GM19455 (cell line): ENCODE data around the gene ATPAF2.
"Not testable (repeated sequence)": the region's sequence is repeated elsewhere in the genome, so short reads cannot be mapped to it uniquely, and the experiment has no call there.

ENCODE experiments used
- ATAC-seq: cut with Tn5 transposase; IDR thresholded peaks from one replicate; pipeline ENCODE4 v1.9.1; 2021; ENCODE audit not compliant: unreplicated experiment

Gene ATPAF2

DNA sequence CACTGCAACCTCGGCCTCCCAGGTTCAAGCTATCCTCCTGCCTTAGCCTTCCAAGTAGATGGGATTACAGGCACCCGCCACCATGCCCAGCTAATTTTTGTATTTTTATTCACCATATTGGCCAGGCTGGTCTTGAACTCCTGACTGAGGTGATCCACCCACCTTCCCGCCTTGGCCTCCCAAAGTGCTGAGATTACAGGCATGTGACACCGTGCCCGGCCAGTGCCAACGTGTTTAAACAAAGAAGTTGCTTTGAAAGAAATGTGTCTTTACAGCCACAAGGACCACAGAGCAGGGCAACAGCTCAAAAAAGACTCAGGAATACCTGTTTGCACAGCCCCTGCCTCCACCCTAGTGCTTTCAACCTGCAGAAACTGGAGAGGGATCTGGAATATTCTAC lies 25.0 kb downstream of the ATPAF2 start:
- ATAC-seq, result no peak

GRCh38 chr17:18011286-18011685 lies 27.7 kb downstream of the ATPAF2 start:
- ATAC-seq, result no peak

DNA sequence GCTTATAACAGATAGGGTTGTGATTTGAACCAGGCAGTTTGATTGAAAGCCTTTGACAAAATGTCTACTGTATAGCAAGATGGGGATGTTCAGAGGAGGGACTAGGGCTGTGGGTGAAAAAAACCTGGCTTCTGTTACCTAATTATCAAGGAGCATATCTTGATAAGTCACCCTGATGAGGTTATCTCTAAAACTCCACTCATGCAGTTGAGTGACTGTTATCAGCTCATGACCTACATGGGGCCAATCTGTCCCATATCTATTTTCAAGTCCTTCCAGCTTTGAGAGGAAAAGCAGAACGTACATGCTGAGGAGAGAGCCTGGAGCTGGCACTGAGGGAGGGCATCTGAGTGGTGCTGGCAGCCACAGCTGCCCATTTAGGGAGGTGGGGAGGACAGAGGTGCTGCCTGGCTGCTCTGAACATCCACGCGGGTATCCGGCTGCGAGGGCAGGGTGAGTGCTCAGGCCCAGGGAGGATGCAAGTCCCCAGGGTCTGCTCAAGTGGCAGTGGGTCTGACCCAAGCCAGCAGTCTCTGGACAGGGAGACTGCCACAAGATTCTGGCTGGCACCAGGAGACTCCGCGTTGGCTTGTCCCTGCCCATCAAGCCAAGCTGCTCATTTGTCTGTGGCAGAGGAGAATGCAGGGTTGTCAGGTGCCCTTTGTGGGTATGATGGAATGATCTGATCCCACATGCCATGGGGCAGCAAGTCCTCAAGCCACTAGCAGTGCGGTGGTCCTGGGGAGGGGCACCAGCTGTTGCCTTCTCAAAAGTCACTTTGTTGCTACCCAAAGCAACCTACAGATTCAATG lies 29.2 kb downstream of the ATPAF2 start:
- no peak for ATAC-seq

DNA sequence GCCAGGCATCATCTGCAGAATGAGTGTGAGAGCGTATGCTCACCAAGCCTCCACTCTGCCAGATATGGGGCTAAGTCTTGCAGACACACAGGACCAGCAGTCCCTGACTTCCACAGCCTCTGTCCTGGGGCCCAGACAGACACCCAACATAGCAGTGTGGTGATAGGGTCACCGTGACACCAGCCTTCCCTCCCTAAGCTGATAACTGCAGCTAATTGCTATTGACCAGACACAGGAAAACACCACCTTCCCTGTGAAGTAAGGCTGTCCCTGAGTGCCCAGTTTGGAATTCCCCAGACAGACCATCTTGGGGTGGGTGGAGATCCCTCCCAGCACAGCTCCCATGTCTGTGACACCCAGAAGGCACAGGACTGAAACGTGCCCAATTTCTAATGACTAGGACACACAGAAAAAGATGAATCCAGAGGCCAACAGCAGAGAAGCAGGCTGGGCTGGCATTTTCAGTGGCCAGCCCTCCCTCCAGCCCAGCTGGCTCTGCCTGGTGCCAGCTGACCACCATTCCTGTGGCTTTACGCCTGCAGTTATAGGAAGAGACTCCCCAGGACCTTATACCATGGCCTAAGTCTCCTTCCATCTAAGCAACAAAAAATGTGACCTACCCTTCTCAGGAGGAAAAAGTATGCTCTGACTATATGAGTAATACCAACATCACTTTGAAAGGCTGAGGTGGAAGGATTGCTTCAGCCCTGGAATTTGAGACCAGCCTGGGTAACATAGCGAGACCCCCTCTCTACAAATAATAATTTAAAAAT lies 30.3 kb downstream of the ATPAF2 start:
- ATAC-seq, result no peak

GRCh38 chr17:18006495-18007239 lies 32.3 kb downstream of the ATPAF2 start:
- ATAC-seq, result no peak

- ATAC-seq, result no peak
These were observed 33.5 kb downstream of the ATPAF2 start for GRCh38 chr17:18005496-18005895.

GRCh38 chr17:18004884-18005305 lies 34.1 kb downstream of the ATPAF2 start:
- ATAC-seq, result no peak

DNA sequence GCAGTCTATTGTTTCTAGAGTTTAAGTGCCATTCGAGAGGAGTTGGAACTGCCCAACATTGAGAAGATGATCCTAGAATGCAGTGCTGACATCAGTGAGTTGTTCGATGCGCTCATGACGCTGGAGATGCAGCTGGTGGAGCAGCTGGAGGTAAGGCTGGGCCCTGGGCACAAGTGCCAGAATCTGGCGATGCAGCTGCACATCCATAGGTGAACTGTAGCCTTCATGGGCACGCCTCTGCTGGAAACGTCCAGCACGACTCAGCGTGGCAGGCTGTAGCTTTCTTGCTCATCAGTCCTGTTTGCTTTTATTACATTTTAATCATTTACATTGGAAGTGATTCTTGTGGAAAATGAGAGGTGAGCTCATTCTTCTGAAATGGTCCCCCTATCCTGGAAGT lies 34.6 kb downstream of the ATPAF2 start:
- ATAC-seq, result no peak

- ATAC-seq, result no peak
These were observed 36.8 kb downstream of the ATPAF2 start for GRCh38 chr17:18002171-18002570.

DNA sequence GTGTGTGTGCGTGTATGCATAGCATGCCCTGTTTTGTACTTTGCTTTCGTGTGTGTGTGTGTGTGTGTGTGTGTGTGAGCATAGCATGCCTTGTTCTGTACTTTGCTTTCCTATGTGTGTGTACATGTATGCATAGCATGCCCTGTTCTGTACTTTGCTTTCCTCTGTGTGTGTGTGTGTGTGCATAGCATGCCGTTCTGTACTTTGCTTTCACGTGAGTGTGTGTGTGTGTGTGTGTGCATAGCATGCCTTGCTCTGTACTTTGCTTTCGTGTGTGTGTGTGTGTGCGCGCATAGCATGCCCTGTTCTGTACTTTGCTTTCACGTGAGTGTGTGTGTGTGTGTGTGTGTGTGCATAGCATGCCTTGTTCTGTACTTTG lies 38.9 kb downstream of the ATPAF2 start:
- ATAC-seq, result no peak

DNA sequence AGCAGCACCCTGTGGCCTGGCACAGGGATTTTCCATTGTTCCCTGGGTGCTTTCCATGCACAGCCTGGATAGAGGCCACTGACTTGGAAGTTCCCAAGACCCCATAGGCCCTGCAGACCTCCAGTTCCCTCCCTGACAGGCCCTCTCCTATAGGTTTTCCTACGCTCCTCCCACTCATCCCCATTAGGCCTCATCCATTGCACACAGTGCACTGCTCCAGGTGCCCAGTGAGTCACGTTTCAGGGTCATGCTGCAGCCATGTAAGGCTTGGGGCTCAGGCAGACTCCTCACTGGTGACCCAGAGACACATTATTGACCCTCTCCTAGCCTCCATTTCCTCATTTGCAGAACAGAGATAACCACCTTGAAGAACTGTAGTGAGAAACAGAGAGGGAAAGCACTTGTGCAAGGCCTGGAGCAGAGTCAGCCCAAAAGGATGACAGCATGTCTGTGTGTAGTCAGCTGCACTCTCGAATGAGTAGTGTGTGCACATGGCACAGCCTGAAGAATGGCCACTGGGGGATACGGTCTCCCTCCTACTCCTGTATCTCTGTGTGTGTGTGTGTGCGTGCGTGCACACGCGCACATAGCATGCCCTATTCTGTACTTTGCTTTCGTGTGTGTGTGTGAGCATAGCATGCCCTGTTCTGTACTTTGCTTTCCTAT lies 39.5 kb downstream of the ATPAF2 start:
- ATAC-seq, result no peak

DNA sequence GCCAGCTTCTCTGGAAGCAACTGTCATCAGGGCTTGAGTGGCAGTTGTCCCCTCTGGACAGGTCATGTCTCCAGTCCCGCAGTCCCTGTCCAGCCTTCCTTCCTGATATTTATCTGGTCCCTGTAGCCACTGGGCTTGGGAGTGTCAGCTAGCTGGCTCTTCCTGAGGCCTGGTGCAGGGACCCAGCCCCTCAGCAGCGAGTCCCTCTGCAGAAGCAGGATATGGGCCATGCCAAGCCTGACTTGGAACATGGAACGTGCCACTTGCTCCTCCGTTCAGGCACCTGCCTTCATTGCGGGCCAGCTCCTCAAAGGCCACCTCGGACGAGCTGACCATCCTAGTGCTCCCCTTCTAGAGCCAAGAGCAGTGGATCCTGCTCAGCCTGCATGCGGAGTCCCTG lies 40.0 kb downstream of the ATPAF2 start:
- no peak for ATAC-seq

- not testable (repeated sequence) for ATAC-seq
These were observed 43.1 kb downstream of the ATPAF2 start for GRCh38 chr17:17995887-17996286.

GRCh38 chr17:17994271-17995069 lies 44.5 kb downstream of the ATPAF2 start:
- no peak for ATAC-seq

DNA sequence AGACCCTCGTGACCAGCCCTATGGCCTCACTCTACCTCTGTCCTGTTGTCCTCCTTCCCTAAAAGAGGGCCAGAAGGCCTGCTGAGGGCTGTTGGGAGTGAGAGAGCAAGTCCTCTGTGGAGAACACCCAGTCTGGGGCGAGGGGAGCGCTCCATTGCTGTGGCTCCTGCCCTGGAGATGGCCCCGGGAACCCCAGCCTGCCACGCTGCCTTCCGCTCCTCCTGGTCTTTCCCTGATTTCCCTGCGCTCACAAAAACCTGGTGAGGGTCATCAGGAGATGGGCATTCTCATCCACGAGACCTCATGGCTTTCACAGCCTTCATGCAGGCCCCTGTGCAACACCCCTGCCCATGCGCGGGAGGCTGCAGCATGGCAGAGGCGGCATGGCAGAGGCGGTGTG lies 45.1 kb downstream of the ATPAF2 start:
- no peak for ATAC-seq

DNA sequence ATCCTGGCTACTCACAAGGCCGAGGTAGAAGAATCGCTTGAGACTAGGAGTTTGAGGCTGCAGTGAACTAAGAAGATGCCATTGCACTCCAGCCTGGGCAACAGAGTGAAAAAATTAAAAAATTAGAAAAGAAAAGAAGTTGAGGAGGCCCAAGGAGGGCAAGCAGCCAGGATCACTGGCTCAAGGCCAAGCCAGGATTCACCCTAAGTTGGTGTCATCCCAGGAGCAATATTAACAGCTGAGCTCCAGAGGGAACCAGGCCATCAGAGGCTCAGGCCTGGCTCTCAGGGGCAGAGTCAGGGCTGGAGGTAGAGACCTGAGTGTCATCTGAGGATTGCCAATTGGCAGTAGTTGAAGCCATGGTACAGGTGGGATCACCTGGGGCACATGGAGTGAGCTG lies 45.6 kb downstream of the ATPAF2 start:
- ATAC-seq, result no peak

- no peak for ATAC-seq
These were observed 48.7 kb downstream of the ATPAF2 start for GRCh38 chr17:17990282-17990681.

- no peak for ATAC-seq
These were observed 49.4 kb downstream of the ATPAF2 start for GRCh38 chr17:17989618-17990017.

GRCh38 chr17:17989081-17989480 lies 49.9 kb downstream of the ATPAF2 start:
- no peak for ATAC-seq

- ATAC-seq, result no peak
These were observed 50.5 kb downstream of the ATPAF2 start for GRCh38 chr17:17988427-17988945.
